Measurements from ENCODE around the gene AHRR. TPM values are rescaled to one million over a fixed set of nuclear protein-coding genes. Genes with fewer than 3 reads are reported as not detected.

AHRR gene
- polyA plus RNA-seq, 2 of the 4 experiments (the other 2 are of a cell fraction): 1.2 to 1.7 TPM

DNA sequence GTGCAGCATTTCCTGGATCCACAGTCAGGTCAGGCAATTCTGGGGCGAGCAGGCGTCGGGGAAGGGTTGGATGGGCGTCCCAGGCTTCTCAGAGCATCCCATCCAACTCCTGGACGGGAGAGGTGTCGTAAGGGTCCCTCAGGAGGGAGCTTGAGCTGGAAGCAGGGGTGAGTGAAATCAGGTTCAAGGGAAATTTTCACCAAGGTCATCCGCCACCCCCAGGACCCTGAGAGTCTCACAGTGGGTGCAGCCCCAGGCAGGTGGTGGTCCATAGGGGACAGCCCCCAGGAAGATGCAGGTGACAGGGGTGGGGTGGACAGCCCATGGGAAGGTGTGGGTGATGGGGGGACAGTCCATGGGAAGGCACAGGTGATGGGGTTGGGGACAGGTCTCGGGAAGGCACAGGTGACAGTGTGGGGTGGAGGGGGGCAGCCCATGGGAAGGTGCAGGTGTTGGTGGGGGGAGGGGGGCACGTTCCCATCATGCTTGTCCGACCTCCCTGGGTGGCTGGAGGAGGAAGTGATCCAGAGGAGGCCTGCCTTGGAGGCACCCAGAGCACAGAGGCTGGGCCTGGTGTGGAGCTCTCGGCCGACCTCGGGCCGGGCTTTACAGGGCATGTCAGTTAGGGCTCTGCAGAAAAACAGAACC lies 48.9 kb downstream of the AHRR start:
- no peak overlapping the region for H3K4me3 ChIP-seq
- ChIA-PET POLR2A (no interaction called here), CTCF (interaction anchor here (0.6 to 1.2 kb wide), 3 partner anchors 60 to 96 kb away, joined by 3 read pairs; no protein-coding TSS in a partner anchor)
- TF ChIP-seq, protein P1, sequence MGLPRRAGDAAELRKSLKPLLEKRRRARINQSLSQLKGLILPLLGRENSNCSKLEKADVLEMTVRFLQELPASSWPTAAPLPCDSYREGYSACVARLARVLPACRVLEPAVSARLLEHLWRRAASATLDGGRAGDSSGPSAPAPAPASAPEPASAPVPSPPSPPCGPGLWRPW (IDR thresholded peaks at IDR 0.05): no peak
- TF ChIP-seq KDM5A (IDR thresholded peaks at IDR 0.05): no peak
- no peak for TF ChIP-seq HOXA7 (CRISPR knock-in tag; IDR thresholded peaks at IDR 0.05)
- TF ChIP-seq, protein P2, sequence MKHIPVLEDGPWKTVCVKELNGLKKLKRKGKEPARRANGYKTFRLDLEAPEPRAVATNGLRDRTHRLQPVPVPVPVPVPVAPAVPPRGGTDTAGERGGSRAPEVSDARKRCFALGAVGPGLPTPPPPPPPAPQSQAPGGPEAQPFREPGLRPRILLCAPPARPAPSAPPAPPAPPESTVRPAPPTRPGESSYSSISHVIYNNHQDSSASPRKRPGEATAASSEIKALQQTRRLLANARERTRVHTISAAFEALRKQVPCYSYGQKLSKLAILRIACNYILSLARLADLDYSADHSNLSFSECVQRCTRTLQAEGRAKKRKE (CRISPR knock-in tag; IDR thresholded peaks at IDR 0.05; ENCODE audit: low read depth): no peak
- TF ChIP-seq CEBPB (IDR thresholded peaks at IDR 0.05): no peak
- H3K4me2 ChIP-seq: no peak overlapping the region
- FAIRE-seq (no peak), DNase-seq (ENCODE audit: low read depth in 1 of 2, low spot score in 1 of 2) (no peak), ATAC-seq (no peak)
- H3K4me1 ChIP-seq: peaks cover 14% of the 10 kb centered on the region; the same call in 2 of the 3 replicates
- H3K27ac ChIP-seq: no peak overlapping the region
- peaks cover 2% of the 10 kb centered on the region; the same call in 1 of the 3 replicates for H3K9me3 ChIP-seq
- 92% methylated on average over 10 of the region's 14 CpGs for WGBS (ENCODE audit: missing lambda C conversion rate)

DNA sequence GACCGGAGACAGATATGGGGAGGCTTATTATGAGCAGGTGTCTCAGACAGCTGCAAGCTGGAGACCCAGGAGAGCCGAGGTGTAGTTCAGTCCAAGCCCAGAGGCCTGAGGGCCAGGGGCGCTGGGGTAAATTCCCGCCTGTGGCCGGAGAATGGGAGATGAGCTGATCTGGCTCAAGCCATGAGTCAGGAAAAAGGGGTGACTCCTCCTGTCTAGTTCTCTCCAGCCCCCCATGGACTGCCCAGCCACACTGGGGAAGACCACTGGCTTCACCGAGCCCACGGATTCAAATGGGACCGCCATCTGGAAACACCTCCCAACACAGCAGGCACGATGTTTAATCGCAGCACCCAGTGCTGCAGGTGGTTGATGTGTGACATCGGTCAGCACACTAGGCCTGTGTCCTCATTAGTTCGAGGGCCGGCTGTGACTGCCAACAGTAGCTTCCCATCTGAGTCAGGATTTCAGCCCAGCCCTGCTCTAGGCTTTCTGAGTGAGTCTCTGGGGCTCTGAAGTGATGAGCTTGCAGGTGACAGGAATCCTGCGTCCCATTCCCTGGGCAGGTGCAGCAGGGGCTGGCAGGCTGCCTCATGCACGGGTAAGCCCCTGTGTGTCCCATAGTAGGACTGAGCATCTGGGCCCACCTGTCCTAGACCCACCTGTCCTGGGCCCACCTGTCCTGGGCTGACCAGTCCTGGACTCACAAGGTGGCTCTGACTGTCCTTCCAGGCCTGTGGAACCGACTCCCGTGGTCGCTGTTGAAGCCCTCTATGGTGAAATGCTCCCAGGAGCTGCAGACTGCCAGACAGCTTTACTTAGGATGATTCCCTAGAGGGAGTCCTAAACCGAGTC lies 49.7 kb downstream of the AHRR start:
- Histone ChIP-seq H3K4me3 (no peak overlapping the region), H3K27ac (no peak overlapping the region), H3K4me1 (peaks cover 14% of the 10 kb centered on the region; the same call in 2 of the 3 replicates), H3K4me2 (no peak overlapping the region), H3K9me3 (no peaks in the 10 kb centered on the region)
- FAIRE-seq (no peak), ATAC-seq (no peak; a peak in 1 of 6 replicates), DNase-seq (ENCODE audit: low read depth in 1 of 2, low spot score in 1 of 2) (no peak)
- ChIA-PET CTCF (interaction anchor here (1.2 kb wide), 1 partner anchor 59 kb away, joined by 3 read pairs; no protein-coding TSS in a partner anchor), POLR2A (no interaction called here)
- no peak for TF ChIP-seq RARB (CRISPR knock-in tag; IDR thresholded peaks at IDR 0.05)
- WGBS (ENCODE audit: missing lambda C conversion rate): 91% methylated on average over 19 of the region's 19 CpGs

DNA sequence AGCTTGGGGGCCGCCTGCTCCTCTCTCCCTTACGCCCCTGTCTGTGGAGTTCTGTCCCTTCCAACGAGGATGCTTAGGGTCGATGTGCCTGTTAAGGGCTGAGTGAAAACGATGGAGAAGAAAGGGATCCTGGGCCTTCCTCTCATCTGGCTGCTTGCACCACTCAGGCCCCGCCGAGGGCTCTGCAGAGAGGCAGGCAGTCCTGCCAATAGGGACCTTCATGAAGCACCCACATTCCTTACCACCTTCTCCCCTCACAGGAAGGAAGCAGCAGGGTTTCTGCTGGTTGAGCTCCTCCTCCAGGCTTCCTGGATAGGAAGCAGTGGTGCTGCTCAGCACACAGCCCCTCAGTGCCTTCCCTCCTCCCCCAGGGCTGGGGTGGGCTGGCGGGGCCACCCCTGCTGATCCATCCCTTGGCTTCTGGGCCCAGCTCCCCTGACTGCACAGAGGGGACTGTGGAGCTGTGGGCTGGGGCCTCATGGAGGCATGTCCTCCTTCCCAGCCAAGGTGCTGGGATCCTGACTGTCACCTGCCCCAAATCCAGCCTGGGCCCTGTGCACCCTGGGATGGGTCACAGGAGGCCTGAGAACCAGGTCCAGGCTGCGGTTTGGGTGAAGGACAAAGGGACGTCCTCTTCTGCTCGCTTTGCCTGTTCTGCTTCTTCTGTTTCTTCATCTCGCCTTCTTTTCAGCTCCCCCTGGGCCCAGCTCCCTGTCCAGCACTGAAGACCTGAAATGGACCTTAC lies 50.5 kb downstream of the AHRR start:
- 91% methylated on average over 12 of the region's 12 CpGs for WGBS (ENCODE audit: missing lambda C conversion rate)
- TF ChIP-seq NR3C1 (IDR thresholded peaks at IDR 0.05): no peak
- TF ChIP-seq EP300 (IDR thresholded peaks at IDR 0.05): no peak
- TF ChIP-seq, protein P3, sequence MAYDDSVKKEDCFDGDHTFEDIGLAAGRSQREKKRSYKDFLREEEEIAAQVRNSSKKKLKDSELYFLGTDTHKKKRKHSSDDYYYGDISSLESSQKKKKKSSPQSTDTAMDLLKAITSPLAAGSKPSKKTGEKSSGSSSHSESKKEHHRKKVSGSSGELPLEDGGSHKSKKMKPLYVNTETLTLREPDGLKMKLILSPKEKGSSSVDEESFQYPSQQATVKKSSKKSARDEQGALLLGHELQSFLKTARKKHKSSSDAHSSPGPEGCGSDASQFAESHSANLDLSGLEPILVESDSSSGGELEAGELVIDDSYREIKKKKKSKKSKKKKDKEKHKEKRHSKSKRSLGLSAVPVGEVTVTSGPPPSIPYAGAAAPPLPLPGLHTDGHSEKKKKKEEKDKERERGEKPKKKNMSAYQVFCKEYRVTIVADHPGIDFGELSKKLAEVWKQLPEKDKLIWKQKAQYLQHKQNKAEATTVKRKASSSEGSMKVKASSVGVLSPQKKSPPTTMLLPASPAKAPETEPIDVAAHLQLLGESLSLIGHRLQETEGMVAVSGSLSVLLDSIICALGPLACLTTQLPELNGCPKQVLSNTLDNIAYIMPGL (CRISPR knock-in tag; IDR thresholded peaks at IDR 0.05; ENCODE audit: borderline replicate concordance): no peak
- TF ChIP-seq SMC3 (IDR thresholded peaks at IDR 0.05): no peak
- no peak for TF ChIP-seq HOXB5 (CRISPR knock-in tag; IDR thresholded peaks at IDR 0.05)
- TF ChIP-seq, protein P4, sequence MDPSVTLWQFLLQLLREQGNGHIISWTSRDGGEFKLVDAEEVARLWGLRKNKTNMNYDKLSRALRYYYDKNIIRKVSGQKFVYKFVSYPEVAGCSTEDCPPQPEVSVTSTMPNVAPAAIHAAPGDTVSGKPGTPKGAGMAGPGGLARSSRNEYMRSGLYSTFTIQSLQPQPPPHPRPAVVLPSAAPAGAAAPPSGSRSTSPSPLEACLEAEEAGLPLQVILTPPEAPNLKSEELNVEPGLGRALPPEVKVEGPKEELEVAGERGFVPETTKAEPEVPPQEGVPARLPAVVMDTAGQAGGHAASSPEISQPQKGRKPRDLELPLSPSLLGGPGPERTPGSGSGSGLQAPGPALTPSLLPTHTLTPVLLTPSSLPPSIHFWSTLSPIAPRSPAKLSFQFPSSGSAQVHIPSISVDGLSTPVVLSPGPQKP (IDR thresholded peaks at IDR 0.05; ENCODE audit: low read depth, low read length): no peak
- no peak for TF ChIP-seq TFCP2L1 (CRISPR knock-in tag; IDR thresholded peaks at IDR 0.05)
- DNase-seq (ENCODE audit: low read depth in 1 of 2, low spot score in 1 of 2) (no peak), ATAC-seq (peak in 1 of 2 experiments; percentile 18; a peak in 3 of 6 replicates), FAIRE-seq (no peak)
- no peaks in the 10 kb centered on the region for H3K9me3 ChIP-seq
- POLR2A ChIA-PET: no interaction called here
- H3K4me1 ChIP-seq: peaks cover 14% of the 10 kb centered on the region; the same call in 2 of the 3 replicates
- no peak overlapping the region for H3K4me3 ChIP-seq
- H3K4me2 ChIP-seq: no peak overlapping the region
- CTCF ChIA-PET: interaction anchor here (1.2 kb wide), 1 partner anchor 58 kb away, joined by 3 read pairs; no protein-coding TSS in a partner anchor
- 0 out of 6 replicates have a peak overlapping the region, but pooled peaks of 1 of the 2 experiments have one; percentile 26 for H3K27ac ChIP-seq
